ENCODE data around the gene ABCF2.

DNA sequence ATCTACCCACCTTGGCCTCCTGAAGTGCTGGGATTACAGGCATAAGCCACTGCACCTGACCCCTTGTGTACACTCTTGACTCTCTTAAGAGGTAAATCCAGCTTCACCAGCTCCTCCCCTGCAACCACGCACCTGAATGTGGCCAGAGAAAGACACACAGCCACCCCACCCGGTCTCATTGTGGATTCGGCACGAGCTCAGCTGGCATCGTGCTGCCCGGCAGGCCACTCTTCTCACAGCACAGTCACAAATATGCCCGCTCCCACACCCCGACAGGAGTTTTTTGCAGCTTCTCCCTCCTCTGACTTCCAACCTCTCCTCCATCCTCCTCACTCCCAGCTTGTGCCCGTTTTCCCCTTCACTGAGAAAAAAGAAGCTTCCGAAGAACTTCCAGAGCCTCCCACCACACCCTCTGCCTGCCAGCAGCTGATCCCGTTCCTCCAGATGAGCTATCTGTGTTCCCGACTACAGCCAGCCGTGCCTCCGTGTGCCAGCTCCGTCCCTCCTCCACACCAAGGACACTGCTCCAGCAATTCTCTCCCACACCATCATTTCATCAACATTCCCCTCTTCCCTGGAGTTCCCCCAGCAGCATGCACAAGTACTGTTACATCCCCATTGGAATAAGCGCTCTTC, 29.5 kb upstream of the ABCF2 start:
- TF ChIP-seq, protein P1, sequence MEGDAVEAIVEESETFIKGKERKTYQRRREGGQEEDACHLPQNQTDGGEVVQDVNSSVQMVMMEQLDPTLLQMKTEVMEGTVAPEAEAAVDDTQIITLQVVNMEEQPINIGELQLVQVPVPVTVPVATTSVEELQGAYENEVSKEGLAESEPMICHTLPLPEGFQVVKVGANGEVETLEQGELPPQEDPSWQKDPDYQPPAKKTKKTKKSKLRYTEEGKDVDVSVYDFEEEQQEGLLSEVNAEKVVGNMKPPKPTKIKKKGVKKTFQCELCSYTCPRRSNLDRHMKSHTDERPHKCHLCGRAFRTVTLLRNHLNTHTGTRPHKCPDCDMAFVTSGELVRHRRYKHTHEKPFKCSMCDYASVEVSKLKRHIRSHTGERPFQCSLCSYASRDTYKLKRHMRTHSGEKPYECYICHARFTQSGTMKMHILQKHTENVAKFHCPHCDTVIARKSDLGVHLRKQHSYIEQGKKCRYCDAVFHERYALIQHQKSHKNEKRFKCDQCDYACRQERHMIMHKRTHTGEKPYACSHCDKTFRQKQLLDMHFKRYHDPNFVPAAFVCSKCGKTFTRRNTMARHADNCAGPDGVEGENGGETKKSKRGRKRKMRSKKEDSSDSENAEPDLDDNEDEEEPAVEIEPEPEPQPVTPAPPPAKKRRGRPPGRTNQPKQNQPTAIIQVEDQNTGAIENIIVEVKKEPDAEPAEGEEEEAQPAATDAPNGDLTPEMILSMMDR (IDR thresholded peaks at IDR 0.05; ENCODE audit: low read length): no peak
- no peak for TF ChIP-seq EZH2 (IDR thresholded peaks at IDR 0.05; ENCODE audit: borderline replicate concordance, low read length)
